Measurements from ENCODE around the gene ZNF343. TPM values are rescaled to one million over a fixed set of nuclear protein-coding genes. Genes with fewer than 3 reads are reported as not detected.

Gene ZNF343
- total RNA-seq, 1 donor from 2014 or later: 6.3 TPM

DNA sequence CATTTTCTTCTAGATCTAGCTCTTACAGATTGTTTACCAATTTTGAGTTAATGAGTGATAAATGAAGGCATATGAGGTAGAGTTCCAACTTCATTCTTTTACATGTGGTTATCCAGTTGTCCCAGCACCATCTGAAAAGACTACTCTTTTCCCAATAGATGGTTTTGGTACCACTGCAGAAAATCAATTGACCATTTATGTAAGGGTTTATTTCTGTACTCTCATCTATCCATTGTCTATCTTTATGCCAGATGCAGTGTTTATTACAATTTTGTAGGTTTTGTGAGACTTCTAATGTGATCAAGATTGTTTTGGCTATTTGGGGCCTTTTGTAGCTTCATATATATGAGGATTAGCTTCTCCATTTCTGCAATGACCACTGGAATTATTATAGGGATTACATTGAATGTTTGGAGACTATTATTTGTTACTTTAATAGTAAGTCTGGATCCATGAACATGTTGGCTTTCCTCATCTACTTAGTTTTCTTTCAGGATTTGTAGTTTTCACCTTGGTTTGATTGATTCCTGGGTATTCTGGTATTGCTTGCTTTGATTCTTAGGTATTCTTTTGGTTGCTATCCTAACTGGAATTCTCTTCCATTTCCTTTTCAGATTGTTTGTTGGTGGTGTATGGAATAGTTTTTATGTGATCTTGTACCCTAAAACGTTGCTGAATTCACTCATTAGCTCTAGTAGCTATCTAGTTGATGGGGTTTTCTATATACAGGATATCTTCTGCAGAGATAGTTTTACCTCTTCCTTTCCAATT lies 48.5 kb downstream of the ZNF343 start:
- H3K4me1 ChIP-seq: no peaks in the 10 kb centered on the region
- no peak for DNase-seq
- no peak overlapping the region for H3K27ac ChIP-seq (replicated peaks)
- no peak for TF ChIP-seq CTCF (IDR thresholded peaks at IDR 0.05; ENCODE audit: borderline replicate concordance)
- H3K9me3 ChIP-seq (replicated peaks): no peaks in the 10 kb centered on the region
- H3K27me3 ChIP-seq (ENCODE audit: low read depth): no peaks in the 10 kb centered on the region
- intact Hi-C loops (cut with micrococcal nuclease): no loop called here
- peaks cover 61% of the 10 kb centered on the region for H3K36me3 ChIP-seq
- H3K4me3 ChIP-seq: no peak overlapping the region

GRCh38 chr20:2458919-2459499 lies 49.7 kb downstream of the ZNF343 start:
- H3K36me3 ChIP-seq: peaks cover 49% of the 10 kb centered on the region
- no peak overlapping the region for H3K4me3 ChIP-seq
- TF ChIP-seq CTCF (IDR thresholded peaks at IDR 0.05; ENCODE audit: borderline replicate concordance): no peak
- no peaks in the 10 kb centered on the region for H3K4me1 ChIP-seq
- intact Hi-C loops (cut with micrococcal nuclease): no loop called here
- H3K9me3 ChIP-seq (replicated peaks): no peaks in the 10 kb centered on the region
- DNase-seq: no peak
- no peak overlapping the region for H3K27ac ChIP-seq (replicated peaks)
- no peaks in the 10 kb centered on the region for H3K27me3 ChIP-seq (ENCODE audit: low read depth)

DNA sequence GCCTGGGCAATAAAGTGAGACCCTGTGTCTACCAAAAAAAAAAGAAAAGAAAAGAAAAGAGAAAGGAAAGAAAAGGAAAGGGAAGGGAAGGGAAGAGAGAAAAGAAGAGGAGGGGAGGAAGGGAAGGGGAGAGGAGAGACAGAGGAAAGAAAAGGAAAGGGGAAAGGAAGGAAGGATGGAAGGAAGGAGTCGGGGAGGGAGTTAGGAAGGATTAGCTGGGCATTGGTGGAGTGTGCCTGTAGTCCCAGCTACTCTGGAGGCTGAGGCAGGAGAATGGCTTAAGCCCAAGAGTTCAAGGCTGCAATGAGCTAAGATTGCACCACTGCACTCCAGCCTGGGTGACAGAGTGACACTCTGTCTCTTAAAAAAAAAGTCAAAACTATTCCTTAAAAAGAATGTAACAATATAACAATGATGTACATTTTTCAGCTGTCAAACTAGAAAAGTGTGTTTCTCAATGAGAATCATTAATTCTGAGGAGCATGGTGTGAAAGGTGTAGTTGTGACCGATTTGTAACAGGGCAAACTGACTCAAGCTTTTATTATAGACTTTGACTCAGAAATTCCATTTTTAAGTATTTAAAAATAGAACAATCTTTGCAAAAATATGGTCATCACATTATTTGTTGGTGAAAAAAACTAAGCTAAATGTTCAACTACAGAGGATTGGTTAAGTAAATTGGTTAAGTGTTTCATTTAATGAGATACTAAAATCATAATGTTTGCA lies 52.8 kb downstream of the ZNF343 start:
- no peaks in the 10 kb centered on the region for H3K9me3 ChIP-seq (replicated peaks)
- intact Hi-C loops (cut with micrococcal nuclease): no loop called here
- H3K4me3 ChIP-seq: no peak overlapping the region
- H3K4me1 ChIP-seq: no peaks in the 10 kb centered on the region
- no peak overlapping the region for H3K27ac ChIP-seq (replicated peaks)
- no peak for TF ChIP-seq CTCF (IDR thresholded peaks at IDR 0.05; ENCODE audit: borderline replicate concordance)
- no peak for DNase-seq
- H3K27me3 ChIP-seq (ENCODE audit: low read depth): no peaks in the 10 kb centered on the region
- H3K36me3 ChIP-seq: peaks cover 19% of the 10 kb centered on the region

- DNase-seq: no peak
- H3K36me3 ChIP-seq: no peaks in the 10 kb centered on the region
- intact Hi-C loops (cut with micrococcal nuclease): loop anchor here (5.0 kb wide), 1 partner anchor 246 kb away; no protein-coding TSS in a partner anchor
- no peak overlapping the region for H3K4me3 ChIP-seq
- H3K4me1 ChIP-seq: no peaks in the 10 kb centered on the region
- H3K27ac ChIP-seq (replicated peaks): no peak overlapping the region
- no peak for TF ChIP-seq CTCF (IDR thresholded peaks at IDR 0.05; ENCODE audit: borderline replicate concordance)
- no peaks in the 10 kb centered on the region for H3K27me3 ChIP-seq (ENCODE audit: low read depth)
- no peaks in the 10 kb centered on the region for H3K9me3 ChIP-seq (replicated peaks)
These were observed 54.9 kb downstream of the ZNF343 start for GRCh38 chr20:2453792-2454191.

GRCh38 chr20:2451939-2452732 lies 56.6 kb downstream of the ZNF343 start:
- H3K27me3 ChIP-seq (ENCODE audit: low read depth): no peaks in the 10 kb centered on the region
- peak; percentile 42 for DNase-seq
- H3K4me3 ChIP-seq: no peak overlapping the region
- peak; percentile 87 for TF ChIP-seq CTCF (IDR thresholded peaks at IDR 0.05; ENCODE audit: borderline replicate concordance)
- H3K4me1 ChIP-seq: no peaks in the 10 kb centered on the region
- intact Hi-C loops (cut with micrococcal nuclease): loop anchor here (5.0 kb wide), 1 partner anchor 245 kb away; no protein-coding TSS in a partner anchor
- H3K36me3 ChIP-seq: no peaks in the 10 kb centered on the region
- H3K27ac ChIP-seq (replicated peaks): no peak overlapping the region
- peaks cover 4% of the 10 kb centered on the region for H3K9me3 ChIP-seq (replicated peaks)
